ENCODE results near the gene PANK2.
"Not testable (repeated sequence)": the region's sequence is repeated elsewhere in the genome, so short reads cannot be mapped to it uniquely, and the experiment has no call there.

DNA sequence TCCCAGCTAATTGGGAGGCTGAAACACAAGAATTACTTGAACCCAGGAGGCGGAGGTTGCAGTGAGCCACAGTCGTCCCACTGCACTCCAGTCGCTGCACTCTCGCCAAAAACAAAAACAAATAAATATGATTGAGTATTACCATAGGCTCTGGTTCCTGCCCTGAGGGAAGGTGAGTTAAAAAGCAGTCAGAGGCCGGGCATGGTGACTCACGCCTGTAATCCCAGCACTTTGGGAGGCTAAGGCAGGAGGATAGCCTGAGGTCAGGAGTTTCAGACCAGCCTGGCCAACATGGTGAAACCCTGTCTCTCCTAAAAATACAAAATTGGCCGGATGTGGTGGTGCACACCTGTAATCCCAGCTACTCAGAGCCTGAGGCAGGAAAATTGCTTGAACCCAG is 49.0 kb upstream of the PANK2 start:
- not testable (repeated sequence) for TF ChIP-seq CHD2 (IDR thresholded peaks at IDR 0.05; ENCODE audit: low read length, partially characterized antibody); EZH2phosphoT487 (IDR thresholded peaks at IDR 0.05; ENCODE audit: borderline replicate concordance, low read depth); ELF1 (IDR thresholded peaks at IDR 0.05); RXRA (IDR thresholded peaks at IDR 0.05; ENCODE audit: borderline replicate concordance, low read depth); RAD21 (IDR thresholded peaks at IDR 0.05; ENCODE audit: low read length); GABPA (IDR thresholded peaks at IDR 0.05; ENCODE audit: low read depth); EP300 (IDR thresholded peaks at IDR 0.05; ENCODE audit: borderline replicate concordance in 1 of 2, low read depth in 1 of 2, low read length in 1 of 2); POLR2AphosphoS5 (IDR thresholded peaks at IDR 0.05; ENCODE audit: low read depth, low read length); MXI1 (IDR thresholded peaks at IDR 0.05; ENCODE audit: low read depth, low read length); RCOR1 (IDR thresholded peaks at IDR 0.05; ENCODE audit: low read length); TEAD4 (IDR thresholded peaks at IDR 0.05; ENCODE audit: borderline replicate concordance, insufficient read depth)
- TF ChIP-seq, protein P1, sequence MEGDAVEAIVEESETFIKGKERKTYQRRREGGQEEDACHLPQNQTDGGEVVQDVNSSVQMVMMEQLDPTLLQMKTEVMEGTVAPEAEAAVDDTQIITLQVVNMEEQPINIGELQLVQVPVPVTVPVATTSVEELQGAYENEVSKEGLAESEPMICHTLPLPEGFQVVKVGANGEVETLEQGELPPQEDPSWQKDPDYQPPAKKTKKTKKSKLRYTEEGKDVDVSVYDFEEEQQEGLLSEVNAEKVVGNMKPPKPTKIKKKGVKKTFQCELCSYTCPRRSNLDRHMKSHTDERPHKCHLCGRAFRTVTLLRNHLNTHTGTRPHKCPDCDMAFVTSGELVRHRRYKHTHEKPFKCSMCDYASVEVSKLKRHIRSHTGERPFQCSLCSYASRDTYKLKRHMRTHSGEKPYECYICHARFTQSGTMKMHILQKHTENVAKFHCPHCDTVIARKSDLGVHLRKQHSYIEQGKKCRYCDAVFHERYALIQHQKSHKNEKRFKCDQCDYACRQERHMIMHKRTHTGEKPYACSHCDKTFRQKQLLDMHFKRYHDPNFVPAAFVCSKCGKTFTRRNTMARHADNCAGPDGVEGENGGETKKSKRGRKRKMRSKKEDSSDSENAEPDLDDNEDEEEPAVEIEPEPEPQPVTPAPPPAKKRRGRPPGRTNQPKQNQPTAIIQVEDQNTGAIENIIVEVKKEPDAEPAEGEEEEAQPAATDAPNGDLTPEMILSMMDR (IDR thresholded peaks at IDR 0.05), result not testable (repeated sequence)
- TF ChIP-seq, protein P2, sequence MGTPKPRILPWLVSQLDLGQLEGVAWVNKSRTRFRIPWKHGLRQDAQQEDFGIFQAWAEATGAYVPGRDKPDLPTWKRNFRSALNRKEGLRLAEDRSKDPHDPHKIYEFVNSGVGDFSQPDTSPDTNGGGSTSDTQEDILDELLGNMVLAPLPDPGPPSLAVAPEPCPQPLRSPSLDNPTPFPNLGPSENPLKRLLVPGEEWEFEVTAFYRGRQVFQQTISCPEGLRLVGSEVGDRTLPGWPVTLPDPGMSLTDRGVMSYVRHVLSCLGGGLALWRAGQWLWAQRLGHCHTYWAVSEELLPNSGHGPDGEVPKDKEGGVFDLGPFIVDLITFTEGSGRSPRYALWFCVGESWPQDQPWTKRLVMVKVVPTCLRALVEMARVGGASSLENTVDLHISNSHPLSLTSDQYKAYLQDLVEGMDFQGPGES (IDR thresholded peaks at IDR 0.05; ENCODE audit: low read depth, low read length), result not testable (repeated sequence)
- TF ChIP-seq, protein P3, sequence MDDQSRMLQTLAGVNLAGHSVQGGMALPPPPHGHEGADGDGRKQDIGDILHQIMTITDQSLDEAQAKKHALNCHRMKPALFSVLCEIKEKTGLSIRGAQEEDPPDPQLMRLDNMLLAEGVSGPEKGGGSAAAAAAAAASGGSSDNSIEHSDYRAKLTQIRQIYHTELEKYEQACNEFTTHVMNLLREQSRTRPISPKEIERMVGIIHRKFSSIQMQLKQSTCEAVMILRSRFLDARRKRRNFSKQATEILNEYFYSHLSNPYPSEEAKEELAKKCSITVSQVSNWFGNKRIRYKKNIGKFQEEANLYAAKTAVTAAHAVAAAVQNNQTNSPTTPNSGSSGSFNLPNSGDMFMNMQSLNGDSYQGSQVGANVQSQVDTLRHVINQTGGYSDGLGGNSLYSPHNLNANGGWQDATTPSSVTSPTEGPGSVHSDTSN (IDR thresholded peaks at IDR 0.05), result not testable (repeated sequence)
